HG03135 (cell line): ENCODE data around the gene CYBA.

ENCODE experiments used
- ATAC-seq: cut with Tn5 transposase; IDR thresholded peaks from one replicate; pipeline ENCODE4 v1.9.1; 2021; ENCODE audit warnings: mild to moderate bottlenecking, moderate library complexity; ENCODE audit not compliant: unreplicated experiment

The CYBA gene

DNA sequence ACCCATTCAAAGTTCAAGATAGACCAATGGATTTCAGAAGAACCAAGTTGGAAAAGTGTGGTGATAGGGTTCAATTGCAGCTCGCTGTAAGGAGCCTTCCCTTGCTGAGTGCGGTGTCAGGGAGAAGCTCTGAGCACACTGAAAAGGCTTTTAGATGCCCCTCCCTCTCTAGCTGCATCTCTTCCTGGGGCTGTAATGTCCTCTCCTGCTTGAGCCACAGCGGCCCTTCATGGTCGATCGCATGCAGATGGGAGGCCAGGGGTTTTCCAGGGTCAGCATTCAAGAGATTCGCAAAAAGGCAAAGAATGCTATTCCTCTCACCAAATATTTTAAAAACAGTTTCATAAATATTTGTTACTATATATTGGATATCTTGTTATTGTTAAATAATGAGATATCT lies 56.9 kb downstream of the CYBA start:
- ATAC-seq, result no peak

DNA sequence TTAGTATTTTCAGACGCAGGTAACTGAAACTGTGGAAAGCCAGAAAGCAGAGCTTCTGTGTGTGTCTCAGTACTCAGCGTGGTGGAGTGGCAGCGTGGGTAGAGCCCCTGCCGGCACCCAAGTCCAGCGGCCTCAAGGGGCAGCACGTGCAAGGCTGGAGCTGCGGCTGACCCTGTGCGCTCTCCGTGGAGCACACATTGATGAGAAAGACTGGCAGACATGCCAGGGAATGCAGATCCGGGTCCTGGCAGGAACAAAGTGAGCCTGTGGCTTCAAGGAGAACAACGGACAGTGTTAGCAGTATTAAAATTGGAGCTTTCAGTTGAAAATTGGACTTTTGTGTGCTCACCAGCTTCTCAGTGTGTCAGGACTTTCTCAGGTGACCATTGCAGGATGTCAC lies 57.4 kb downstream of the CYBA start:
- no peak for ATAC-seq
